Activated gamma-delta T cell (primary cell): Measurements from ENCODE around the gene RICTOR.
"Not testable (repeated sequence)": the region's sequence is repeated elsewhere in the genome, so short reads cannot be mapped to it uniquely, and the experiment has no call there.

Experiments
- DNase-seq: peaks from one replicate; lab custom pipeline; 2025; lab: John Stamatoyannopoulos, UW

RICTOR gene

GRCh38 chr5:39014561-39014960, 59.6 kb downstream of the RICTOR start:
- DNase-seq: no peak

GRCh38 chr5:39013938-39014337, 60.3 kb downstream of the RICTOR start:
- no peak for DNase-seq

DNA sequence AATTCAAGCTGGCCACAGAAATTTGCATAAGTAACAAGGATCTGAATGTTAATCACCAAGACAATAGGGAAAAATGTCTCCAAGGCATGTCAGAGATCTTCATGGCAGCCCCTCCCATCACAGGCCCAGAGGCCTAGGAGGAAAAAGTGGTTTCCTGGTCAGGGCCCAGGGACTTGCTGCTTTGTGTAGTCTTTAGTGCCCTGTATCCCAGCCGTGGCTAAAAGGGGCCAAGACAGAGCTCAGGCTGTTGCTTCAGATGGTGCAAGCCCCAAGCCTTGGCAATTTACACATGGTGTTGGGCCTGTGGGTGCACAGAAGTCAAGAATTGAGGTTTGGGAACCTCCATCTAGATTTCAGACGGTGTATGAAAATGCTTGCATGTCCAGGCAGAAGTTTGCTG, 63.2 kb downstream of the RICTOR start:
- not testable (repeated sequence) for DNase-seq

- no peak for DNase-seq
These were observed 64.2 kb downstream of the RICTOR start for GRCh38 chr5:39009981-39010380.

DNA sequence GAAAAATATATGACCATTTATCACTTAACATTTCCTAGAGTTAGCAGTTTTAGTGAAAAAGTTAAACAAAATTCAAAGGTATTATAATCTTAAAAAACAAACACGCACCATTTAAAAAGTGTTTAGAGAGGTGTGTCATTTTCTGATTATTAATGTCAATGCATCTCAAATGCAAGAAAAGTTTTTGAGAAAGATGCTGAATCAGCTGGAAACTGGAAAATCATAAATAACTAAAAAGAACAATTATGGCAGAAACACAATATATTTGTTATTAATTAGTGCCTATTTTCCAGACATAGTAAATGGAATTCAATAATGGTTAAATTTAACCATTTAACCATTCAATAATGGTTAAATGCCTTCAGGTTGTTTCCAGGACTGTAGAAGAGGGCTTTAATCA, 64.9 kb downstream of the RICTOR start:
- DNase-seq: no peak

DNA sequence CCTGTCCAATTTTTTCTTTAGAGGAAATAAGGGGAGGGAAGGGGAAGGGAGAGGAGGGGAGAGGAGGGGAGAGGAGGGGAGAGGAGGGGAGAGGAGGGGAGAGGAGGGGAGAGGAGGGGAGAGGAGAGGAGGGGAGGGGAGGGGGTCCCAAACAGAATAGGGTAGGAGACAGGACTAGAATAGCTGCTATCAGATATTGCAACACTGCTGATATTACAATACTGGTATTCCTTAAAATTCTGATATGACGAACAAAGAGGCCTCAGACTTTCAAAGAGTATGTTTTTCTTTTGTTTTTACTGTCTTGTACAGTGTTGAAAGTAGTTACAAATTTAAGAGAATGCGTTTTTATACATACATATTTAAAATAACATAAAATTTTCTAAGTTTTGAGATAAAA, 67.5 kb downstream of the RICTOR start:
- DNase-seq: no peak

GRCh38 chr5:39005566-39006232, 68.5 kb downstream of the RICTOR start:
- DNase-seq: no peak

- no peak for DNase-seq
These were observed 72.5 kb downstream of the RICTOR start for GRCh38 chr5:39001683-39002082.

- no peak for DNase-seq
These were observed 75.2 kb downstream of the RICTOR start for GRCh38 chr5:38999037-38999436.

GRCh38 chr5:38997591-38997990, 76.6 kb downstream of the RICTOR start:
- no peak for DNase-seq

DNA sequence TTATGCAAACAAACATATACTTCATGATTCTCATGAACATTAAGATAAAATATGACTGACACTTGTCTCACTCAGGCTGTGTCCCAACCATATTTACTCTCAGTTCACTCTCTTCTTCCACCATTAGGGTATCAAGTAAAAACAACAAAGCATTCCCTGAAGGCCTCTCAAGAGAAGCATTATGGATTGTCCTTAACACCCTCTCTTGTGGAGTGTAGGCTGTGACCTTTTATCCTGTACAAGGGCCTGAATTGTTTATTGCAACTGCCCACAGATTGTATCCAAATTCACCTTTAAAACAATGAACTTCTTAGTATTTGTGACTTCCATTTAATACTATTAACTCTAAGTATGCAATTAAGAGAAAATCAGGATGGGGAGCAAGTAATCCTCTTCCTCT, 78.1 kb downstream of the RICTOR start:
- DNase-seq: no peak

DNA sequence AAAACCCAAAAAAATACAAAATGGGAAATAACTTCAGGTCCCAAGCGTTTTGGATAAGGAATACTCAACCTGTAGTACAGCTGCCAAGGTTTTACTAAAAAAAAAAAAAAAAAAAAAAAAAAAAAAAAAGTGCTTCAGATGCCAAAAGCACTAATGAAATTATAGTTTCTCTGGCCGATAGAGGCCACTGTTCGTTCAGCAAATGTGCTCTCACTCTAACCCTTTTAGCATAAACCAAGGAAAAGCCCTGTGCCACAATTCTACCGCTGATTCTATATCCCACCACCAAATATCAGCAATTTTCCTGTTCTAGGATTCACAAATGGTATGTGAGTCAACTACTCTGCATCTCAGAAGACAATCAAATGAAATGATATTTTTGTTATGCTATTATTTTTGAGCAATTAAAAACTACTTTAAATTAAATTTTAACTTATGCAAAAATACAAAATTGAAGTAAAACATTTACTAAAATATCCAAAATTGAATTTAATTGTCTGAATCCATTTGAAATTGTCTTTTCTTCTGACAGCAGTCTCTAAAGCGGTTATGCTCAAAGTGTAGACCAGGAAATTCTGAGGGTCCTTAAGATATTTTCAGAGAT, 79.8 kb downstream of the RICTOR start:
- no peak for DNase-seq

DNA sequence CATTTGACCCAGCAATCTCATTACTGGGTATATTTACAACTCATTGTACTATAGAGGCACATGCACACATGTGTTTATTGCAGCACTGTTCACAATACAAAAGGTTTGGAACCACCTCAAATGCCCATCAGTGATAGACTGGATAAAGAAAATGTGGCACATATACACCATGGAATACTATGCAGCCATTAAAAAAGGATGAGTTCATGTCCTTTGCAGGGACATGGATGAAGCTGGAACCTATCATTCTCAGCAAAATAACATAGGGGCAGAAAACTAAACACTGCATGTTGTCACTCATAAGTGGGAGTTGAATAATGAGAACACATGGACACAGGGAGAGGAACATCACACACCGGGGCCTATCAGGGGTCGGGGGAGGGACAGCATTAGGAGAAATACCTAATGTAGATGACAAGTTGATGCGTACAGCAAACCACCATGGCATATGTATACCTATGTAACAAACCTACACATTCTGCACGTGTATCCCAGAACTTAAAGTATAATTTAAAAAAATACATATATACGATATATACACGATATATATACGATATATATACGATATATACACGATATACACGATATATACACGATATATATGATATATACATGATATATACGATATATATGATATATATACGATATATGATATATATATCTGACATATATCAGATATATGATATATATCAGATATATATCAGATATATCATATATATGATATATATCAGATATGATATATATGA, 84.1 kb downstream of the RICTOR start:
- DNase-seq: not testable (repeated sequence)

GRCh38 chr5:38985909-38986452, 88.2 kb downstream of the RICTOR start:
- no peak for DNase-seq

- DNase-seq: no peak
These were observed 94.7 kb downstream of the RICTOR start for GRCh38 chr5:38979535-38979934.

DNA sequence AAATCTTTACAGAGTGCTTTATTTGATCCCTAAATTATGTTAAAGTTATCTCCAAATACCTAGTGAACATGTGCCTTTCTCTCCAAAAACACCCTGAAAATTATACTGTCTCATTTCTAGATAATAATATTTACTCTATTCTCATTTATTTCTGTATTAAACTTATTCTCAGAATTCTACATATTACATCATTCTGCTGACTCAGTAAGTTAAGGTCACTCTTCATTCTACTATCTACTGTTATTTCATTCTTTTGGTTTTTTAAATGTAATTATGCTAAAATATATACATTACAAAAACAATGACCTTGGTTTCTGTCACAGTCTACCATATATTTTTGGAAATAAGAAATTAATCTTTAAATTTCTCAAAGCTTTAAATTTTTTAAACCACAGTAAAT, 96.2 kb downstream of the RICTOR start:
- no peak for DNase-seq

GRCh38 chr5:38968665-38969064, 105.5 kb downstream of the RICTOR start:
- DNase-seq: no peak

DNA sequence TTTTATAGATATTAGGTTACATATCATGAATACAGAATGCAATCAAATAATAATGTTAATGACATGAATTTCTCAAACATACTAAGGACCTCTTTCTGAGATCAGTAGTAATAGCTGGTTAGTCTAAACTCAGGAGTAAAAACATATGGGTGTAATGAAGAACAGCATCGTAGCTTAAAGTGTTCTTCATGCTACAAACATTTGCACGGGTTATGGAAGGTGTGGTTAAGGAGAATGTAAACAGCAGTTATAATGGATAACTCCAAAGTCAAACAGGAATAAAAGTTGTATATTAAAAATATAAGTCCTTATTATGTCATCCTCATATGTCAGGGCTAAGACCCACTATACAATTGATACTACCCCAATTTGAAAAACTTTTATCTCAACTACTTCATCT, 112.5 kb downstream of the RICTOR start:
- no peak for DNase-seq

DNA sequence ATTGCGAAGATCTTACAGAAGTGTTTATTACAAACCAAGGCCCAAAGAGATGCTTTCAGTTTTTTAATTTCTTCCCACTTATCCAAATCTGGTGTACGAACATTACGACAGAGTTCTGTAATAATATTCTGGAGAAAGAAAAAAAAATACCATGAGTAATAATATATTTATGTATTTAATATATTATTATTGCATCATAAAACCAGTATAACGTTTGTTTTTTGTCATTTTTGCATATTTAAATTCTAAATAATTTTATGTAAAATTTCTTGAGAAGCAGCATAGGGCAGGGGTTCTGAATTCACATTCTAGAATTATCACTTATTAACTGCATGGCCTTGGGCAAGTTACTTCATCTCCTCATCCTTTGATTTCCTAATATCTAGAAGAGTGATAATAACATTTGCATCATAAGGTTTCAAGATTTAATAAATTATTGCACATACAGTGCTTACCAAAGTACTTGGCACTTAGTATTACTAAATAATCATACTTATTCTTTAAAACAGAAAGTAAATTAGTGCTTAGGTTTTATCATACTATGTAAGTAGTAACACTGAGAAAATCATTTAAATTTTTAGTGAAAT, 120.7 kb downstream of the RICTOR start:
- no peak for DNase-seq

- no peak for DNase-seq
These were observed 125.7 kb downstream of the RICTOR start for GRCh38 chr5:38948501-38948900.

GRCh38 chr5:38944282-38944681, 129.9 kb downstream of the RICTOR start:
- DNase-seq: no peak

- DNase-seq: no peak
These were observed 132.3 kb downstream of the RICTOR start for GRCh38 chr5:38941912-38942311.
